Fibroblast of the conjunctiva (primary cell): ENCODE results near the gene MRPL27.

Source experiments
- DNase-seq: peaks from one replicate; pipeline ENCODE4 v3.0.0-alpha.2; 2010; ENCODE audit warnings: low read depth

Gene MRPL27

DNA sequence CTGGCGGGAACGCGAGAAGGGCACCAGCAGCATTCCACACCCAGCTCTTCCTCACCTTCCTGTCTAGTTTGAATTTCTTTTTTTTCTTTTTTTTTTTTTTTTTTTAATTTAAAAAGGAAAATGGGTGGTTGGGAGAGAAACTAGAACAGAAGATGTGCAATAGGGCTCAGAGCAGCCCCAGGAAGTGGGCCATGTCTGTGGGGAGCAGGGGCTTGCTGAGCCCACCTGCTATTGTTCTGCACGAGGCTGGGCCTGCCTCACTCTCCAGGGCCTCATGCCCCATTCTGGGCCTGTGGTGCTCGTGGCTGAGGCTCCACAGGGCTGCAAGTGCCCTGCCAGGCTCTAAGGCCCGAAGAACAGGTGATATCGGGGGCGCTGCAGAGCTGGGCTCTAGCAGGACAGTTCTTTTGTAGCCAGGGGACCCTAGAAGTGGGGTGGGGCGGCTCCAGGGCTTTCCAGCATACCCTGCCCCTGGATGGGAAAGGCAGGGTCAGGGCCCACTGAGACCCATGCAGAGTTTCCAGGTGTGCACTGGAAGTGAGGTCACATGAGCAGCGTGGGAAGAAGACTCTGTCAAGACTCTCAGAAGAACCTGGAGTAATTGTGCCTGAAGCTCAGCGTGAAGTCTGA lies 12.4 kb downstream of the MRPL27 start:
- DNase-seq: no peak

DNA sequence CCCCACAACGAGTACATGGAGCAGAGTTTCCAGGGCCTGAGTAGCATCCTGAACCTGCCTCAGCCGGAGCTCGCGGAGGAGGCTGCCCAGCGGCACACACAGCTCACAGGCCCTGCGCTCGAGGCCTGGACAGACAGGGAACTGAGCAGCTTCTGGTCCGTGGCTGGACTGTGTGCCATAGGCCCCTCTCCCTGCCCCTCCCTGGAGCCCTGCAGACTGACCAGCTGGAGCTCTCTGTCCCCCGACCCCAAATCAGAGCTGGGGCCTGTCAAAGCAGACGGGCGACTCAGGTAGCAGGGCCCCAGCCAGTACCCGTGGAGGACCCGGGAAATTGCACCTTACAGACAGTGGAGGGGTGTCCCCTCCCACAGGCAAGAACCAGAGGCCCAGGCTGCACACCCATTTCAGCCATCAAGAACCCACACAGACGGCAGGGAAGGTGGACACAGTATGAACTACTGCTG lies 13.0 kb downstream of the MRPL27 start:
- DNase-seq: no peak

DNA sequence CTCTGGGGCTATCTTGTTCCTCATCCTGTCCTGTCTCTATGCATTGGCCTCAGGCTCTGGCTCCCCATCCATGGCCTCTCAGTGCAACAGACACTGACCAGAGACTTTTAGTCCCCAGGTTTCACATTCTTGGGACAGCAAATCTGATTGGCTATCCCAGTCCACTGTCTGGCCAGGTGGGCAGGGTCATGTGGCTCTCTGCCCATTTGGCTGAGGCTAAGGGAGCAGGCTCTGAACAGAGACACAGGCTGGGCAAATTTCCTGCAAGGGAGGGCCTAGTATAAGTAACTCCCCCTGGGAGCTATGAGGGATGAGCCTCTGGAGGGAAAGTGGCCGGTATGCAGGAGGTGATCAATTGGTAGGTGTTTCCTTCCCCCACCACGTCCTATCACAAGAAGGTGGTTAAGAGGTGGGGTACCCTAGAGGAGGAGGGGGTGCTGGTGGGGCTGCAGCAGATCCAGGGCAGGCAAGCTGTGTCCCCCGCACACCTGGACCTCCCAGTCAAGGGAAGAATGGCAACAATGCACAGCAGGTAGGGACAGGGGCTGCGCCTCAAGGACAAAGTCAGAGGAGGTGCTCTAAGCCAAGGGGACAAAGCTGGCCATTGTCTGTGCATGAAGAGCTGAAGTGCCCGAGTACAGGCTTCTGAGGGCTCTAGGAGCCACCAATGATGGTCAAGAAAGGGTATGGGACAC lies 13.8 kb downstream of the MRPL27 start:
- DNase-seq: no peak

DNA sequence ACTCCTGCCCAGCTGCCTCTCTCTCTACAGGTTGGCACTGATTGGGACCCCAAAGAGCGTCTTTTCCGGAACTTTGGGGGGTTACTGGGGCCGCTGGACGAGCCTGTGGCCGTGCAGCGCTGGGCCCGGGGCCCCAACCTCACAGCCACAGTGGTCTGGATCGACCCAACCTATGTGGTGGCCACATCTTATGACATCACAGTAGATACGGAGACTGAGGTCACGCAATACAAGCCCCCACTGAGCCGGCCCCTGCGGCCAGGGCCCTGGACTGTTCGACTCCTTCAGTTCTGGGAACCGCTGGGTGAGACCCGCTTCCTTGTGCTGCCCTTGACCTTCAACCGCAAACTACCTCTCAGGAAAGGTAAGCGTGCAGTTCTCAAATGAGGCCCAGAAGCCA lies 14.8 kb downstream of the MRPL27 start:
- no peak for DNase-seq

DNA sequence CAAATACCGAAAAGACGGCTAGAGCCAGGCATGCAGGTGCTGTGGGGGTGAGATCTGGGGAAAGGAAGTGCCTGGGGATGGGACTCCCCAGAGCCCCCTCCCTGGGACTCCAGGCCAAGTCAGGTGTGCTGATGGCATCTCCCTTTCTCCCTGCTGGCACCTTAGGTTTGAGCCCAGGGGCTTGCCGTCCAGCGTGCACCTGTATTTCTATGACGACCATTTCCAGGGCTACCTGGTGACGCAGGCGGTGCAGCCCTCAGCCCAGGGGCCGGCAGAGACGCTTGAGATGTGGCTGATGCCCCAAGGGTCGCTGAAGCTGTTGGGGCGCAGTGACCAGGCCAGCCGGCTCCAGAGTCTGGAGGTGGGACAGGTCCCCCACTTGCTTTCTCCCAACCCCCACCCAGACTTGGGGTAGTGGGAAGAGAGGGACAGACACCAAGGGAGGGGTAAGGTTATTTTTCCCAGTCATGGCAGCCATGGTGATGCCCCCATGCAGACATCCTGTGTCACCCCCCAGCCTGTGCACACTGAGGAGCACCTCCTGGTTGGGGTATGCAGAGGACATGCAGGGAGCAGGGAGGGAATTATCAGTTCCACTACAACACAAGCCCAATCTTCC lies 16.0 kb downstream of the MRPL27 start:
- no peak for DNase-seq

DNA sequence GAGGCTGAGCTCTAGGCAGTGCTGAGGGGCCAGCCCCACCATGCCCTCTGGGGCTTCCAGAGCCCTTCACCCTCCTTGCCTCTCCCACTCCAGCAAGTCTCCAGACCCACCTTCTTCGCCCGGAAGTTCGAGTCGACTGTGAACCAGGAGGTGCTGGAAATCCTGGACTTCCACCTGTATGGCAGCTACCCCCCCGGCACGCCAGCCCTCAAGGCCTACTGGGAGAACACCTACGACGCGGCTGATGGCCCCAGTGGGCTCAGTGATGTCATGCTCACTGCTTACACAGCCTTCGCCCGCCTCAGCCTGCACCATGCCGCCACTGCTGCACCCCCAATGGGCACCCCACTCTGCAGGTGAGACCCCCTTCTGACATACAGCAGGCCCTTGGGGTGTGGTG lies 16.6 kb downstream of the MRPL27 start:
- DNase-seq: no peak

DNA sequence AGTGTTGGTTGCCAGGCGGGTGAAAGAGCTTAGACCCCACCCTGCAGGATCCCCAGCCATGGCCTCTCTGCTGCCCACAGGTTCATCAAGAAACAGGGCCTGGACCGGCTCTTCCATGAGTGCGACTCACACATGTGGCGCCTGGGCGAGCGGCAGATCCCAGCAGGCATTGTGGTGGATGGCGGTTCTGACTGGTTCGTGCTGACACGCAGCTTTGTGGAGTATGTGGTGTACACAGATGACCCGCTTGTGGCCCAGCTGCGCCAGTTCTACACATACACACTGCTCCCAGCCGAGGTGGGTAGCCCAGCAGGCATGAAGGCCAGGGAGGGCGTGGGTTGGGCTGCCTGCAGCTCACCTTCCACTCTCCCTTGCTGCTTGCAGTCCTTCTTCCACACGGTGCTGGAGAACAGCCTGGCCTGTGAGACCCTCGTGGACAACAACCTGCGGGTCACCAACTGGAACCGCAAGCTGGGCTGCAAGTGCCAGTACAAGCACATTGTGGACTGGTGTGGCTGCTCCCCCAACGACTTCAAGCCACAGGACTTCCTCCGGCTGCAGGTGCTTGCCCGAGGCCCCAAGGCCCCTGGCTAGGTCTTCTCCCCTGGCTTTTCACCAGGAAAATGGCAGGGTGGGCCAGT lies 17.2 kb downstream of the MRPL27 start:
- DNase-seq: no peak

DNA sequence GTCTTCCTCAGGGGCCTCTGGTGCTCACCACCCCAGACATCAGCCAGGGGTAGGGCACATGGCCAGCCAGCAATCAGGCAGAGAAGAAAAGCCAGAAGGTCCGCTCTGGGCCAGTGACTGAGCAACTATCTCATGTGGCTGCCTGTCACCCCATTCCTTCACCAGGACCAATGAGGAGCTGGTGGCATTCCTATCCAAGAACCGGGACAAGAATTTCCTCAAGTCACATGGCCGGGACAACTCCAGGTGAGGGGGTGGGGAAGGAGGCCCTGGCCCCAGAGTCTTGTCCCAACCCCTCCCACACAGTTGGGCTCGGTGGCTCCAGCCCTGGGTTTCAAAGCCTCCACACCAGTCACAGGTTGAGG lies 17.7 kb downstream of the MRPL27 start:
- no peak for DNase-seq

DNA sequence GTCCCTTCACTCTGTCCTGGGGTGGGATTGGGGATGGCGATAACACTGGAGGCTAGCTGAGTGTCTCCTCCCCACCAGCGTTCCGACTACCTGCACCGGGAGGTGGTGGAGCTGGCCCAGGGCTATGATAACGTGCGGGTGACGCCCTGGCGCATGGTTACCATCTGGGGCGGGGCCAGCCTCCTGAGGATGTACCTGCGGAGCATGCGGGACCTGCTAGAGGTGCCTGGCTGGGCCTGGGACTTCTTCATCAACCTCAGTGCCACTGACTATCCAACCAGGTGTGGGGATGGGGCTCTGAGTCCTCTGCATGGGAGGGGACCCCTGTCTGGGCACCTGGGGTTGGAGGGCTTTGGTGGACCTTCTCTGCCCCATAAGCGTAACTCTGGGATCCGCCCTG lies 18.2 kb downstream of the MRPL27 start:
- DNase-seq: no peak

DNA sequence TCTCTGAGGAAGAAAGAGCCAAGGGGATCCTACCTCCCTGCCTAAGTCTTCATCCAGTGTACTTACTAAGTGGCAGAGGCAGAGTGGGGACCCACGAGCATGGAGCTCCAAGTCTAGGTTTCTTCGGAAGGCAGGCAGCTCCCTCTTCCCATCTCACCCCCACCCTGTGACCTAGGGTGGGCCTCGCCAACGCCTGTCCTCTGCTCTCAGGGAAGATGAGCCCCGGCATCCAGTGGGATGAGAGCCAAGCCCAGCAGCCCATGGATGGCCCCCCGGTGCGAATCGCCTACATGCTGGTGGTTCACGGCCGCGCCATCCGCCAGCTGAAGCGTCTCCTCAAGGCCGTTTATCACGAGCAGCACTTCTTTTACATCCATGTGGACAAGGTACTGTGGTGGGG lies 18.8 kb downstream of the MRPL27 start:
- DNase-seq: no peak

DNA sequence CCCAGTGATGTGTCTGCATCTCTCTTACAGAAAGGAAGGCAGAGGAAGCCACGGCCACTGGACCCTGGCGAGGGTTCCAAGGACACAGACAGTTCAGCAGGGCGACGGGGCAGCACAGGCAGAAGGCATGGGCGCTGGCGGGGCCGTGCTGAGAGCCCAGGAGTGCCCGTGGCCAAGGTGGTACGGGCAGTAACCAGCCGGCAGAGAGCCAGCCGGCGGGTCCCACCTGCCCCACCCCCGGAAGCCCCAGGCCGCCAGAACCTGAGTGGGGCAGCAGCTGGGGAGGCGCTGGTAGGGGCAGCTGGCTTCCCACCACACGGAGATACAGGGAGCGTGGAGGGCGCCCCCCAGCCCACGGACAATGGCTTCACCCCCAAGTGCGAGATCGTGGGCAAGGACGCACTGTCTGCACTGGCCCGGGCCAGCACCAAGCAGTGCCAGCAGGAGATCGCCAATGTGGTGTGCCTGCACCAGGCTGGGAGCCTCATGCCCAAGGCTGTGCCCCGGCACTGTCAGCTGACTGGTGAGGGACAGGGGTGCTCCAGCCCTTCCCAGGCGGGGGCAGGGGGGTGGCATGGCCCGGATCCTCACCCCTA lies 19.3 kb downstream of the MRPL27 start:
- DNase-seq: no peak

DNA sequence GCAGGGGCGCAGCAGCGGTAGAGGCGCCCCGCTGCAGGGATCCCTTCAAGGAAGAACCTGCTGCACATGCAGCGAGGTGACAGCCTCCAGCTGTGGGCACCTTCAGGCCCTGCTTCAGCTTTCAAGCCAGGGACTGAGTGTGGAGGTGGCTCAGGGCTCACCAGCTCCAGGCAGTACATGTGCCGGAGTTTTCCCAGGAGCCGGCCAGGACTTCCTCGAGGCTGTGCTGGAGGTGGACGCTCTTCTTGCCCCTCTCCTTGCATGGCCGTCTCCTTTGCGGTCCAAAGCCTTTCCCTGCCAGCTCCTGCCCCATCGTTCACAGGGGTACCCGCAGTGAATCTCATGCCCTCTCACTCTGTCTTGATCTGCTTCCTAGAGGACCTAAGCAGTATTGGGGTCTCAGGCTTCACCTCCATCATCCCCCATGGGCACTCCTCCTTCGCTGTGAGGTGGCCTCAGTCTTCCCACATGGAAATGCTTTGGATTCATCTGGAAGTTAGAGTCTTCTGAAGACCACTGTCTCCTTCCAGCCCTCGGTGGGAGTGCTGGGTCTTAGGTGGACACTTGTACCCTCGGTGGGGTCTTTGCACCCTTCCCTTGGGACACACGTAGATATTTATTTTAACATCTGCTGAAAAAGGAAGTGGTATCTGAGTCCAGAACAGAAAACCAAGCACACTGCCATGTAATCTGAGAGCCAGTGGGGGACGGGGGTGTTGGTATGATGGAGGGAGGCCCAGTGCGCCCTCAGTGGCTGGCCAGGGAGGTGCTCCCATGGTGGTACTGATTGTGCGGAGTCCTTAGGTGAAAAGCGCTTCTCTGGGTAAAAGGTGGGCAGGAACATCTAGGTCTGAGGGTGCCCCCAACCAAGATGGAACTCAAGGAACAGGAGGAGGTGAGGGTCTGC lies 20.0 kb downstream of the MRPL27 start:
- no peak for DNase-seq

DNA sequence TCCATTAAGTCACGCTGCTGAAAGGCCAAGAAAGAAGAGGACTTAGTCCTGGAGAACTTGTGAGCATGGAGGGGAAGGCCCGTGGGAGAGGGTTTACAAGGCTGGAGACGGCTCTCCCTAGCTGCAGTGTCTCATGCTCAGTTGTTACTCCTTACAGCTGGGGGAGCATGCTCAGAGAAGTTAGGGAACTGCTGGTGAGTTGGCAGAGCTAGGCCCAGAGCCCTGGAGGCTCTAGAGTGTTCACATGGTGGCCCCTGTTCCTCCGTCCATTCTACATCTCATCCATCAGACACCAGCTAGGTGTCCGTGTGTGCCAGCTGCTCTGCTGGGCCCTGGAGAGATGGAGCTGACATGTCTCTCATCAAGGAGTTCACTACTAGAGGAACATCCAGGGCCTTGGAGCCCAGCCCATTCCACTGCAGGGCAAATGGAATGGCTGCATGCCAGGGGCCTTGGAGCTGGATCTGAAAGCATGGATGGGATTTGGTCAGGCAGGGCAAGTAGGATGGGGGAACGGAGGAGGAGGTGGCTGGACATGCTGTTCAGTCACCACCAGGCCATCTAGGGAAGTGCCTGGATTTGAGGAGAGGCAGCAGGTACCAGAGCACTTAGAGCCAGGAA lies 20.8 kb downstream of the MRPL27 start:
- DNase-seq: no peak

DNA sequence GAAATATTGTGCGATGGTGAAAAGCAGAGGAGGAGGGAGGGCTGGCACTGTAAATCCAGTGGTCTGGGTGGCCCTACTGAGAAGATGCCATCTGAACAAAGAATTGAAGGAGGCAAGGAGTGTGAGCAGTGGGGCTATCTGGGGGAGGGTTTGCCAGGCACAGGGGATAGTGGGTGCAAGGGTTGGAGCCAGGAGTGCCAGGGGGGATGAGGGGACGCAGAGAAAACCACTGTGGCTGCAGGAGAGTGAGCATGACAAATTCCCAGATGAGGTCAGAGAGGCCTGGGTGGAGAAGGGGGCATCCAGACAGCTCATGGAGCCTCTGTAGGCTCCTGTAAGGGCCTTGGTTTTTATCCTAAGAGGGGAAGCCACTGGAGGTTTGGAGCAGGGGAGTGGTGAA lies 22.3 kb downstream of the MRPL27 start:
- no peak for DNase-seq

DNA sequence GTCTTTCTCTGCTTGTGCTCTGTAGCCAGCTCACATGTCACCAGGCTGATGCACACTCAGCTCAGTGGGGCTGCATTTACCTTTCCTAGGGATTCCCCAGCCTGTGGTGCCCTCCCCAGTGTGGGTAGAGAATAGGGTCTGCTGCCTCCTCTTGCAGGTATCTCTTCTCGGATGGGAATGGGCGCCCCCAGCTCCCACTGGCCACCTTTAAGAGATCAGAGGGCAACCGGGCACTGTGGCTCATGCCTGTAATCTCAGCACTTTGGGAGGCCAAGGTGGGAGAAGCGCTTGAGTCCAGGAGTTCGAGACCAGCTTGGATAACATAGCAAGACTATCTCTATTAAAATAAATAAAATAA lies 23.8 kb downstream of the MRPL27 start:
- no peak for DNase-seq

DNA sequence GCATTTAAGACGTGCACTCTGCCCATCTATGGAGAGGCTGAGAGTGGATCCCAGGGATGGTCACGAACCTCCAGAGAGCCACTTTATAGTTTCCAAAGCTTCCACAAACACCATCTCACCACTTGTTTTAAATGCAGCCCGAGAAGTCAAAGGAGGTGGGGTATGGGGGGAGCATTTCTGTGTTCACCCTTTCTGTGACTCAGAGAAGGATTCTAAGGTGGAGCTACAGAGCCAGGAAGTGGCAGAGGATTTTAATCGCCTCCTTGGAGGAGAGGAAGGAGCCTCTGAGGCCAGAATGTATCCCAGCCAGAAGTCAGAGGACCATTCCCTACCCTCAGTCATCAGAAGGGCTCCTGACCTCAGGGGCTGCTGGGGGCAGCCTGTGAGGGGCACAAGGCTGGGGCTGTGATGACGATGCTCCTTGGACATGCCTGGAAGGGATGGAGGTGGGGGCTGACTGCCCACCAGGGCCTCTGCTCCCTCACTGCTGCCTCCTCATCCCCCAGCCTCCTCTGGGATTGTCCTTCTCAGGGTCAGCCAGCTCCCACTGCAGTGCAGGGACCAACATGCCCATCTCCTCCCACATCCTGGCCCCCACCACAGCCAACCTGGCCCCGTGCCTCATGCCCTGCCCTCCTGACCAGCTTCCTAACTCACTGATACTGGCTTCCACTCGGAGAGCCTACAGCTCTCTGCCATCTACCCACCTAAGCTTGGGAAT lies 24.3 kb downstream of the MRPL27 start:
- no peak for DNase-seq

DNA sequence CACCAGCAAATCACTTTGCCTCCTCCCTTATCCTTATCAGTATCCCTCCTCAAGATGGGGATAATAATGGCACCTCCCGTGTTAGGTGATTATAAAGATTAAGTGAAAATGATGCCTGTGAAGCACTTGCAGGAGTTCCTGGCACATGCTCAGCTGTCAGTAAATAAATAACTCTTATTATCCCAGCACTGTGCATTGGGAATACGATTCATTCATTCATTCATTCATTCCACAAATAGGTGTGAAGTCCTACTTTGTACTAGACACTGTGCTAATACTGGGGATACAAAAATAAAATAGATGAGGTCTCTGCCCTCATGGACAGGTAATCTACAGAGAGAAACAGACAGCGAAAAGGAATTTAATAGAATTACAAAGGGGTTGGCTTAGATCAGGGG lies 25.1 kb downstream of the MRPL27 start:
- DNase-seq: no peak

DNA sequence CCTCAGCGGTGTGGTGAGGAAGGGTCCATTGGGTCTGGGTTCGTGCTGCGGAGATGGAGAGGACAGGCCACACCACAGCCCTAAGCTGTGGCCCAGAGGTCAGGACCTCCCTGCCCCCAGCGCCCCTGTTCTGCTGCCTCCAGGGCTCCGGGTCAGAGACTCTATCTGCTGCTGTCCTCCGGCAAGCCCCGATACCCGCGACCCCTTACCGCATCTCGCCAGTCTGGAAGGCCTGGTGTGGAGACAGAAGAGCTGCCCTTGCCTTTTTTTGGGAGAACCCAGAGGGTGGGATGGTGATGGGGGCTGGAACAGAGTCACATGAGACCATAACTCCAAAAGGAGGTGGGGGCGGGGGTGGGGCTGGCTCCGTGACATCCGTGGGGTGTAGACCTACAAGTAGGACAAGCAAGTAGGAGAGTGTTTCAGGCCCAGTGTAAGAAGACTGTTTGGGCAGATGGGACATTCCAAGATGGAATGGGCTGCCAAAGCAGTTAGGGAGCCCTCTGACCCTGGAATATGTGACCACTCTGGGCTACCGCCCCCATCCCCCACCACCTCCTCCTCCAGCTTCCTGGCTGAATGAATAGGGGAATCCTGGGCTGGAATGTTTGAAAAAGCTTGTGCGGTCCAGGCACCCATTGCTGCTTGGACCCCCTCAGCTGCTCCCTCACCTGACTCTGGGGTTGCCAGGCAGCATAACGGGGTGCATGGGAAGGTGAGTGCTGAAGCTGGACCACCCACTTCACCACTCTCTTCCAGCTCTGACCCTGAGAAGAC lies 25.7 kb downstream of the MRPL27 start:
- DNase-seq: no peak

DNA sequence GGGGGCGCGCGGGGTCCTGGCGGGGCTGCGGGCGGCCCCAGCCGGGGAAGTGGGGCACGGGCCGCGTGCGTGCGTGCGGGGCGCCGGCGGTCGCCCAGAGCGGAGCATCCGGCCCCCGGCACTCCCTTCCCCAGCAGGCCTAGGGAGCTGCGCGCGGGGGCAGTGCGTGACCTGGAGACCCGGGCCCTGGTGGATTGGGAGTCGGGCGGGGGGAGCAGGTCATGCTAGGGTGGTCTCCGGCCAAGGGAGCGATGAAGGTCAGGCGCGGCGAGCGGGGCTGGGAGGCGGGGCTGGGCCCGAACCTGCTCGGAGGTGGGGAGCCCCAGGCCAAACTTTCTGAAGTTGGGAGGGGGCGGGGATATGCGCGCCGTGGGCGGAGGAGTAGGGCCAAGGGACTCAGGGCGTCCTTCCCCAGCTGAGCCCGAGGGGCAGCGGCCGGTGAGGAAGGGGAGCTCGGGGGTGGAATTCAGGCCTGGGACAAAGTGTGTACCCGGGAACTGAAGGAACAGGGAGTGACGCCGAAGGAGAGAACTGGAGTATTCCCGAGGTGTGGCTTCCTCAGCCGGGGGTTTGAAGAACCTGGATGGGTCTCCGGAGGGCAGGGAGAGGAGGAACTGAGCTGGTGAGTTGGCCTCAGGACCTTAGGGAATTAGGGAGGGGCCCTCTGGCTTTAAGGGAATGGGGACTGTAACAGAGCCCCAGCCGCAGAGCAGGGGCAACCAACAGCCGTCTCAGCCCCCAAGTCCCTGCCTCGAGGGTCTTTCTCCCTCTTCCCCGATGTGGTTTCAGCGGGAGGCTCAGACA lies 26.5 kb downstream of the MRPL27 start:
- no peak for DNase-seq
